Left ventricle myocardium inferior (tissue), 1 donor: ENCODE measurements around the gene GATAD2A. TPM values are rescaled to one million over a fixed set of nuclear protein-coding genes. Genes with fewer than 3 reads are reported as not detected.

Source experiments
- DNase-seq: peaks from one replicate; pipeline ENCODE4 v3.0.0-alpha.2; 2020
- H3K27ac ChIP-seq: fragments of 200-600 bp; replicated peaks from 2 replicates; pipeline ENCODE4 v1.8.0; 2021
- H3K27me3 ChIP-seq: fragments of 200-600 bp; 2 replicates; pipeline ENCODE4 v1.8.0; 2021; ENCODE audit warnings: low read depth
- H3K36me3 ChIP-seq: fragments of 200-600 bp; 2 replicates; pipeline ENCODE4 v1.8.0; 2021
- H3K4me1 ChIP-seq: fragments of 200-600 bp; 2 replicates; pipeline ENCODE4 v1.8.0; 2021
- H3K4me3 ChIP-seq: fragments of 200-600 bp; 2 replicates; pipeline ENCODE4 v1.8.0; 2021; ENCODE audit warnings: mild to moderate bottlenecking, moderate library complexity
- H3K9me3 ChIP-seq: fragments of 200-600 bp; replicated peaks from 2 replicates; pipeline ENCODE4 v1.8.0; 2021
- intact Hi-C: fragments of 100-400 bp; cut with micrococcal nuclease; formaldehyde crosslinking; loops from one replicate; pipeline ENCODE4 v1.11.0; 2022
- total RNA-seq: library from RNA; stranded (reverse); fragmentation: NEBNext Ultra II Directional; extraction: Animal tissue kit (Norgen Biotek cat#: 25700); gene quantifications from one replicate; pipeline ENCODE4 v1.2.1, GENCODE V29; 2021
- TF ChIP-seq, protein P1 (sequence below): fragments of 200-600 bp; IDR thresholded peaks from 2 replicates; pipeline ENCODE4 v1.8.0; 2021; ENCODE audit warnings: antibody characterized with exemption, mild to moderate bottlenecking, borderline replicate concordance
- donor health status: DM: no; HTN: yes; CAD: no; lungs with severe emphysema.

Gene GATAD2A
- total RNA-seq, 1 donor from 2014 or later = 24.1 TPM

GRCh38 chr19:19362075-19362474 is 43.4 kb upstream of the GATAD2A start:
- H3K27ac ChIP-seq = no peak overlapping the region
- peaks cover 7% of the 10 kb centered on the region for H3K36me3 ChIP-seq
- H3K4me3 ChIP-seq = no peak overlapping the region
- intact Hi-C loops = loop anchor here (5.0 kb wide), 1 partner anchor 130 kb away; no protein-coding TSS in a partner anchor
- H3K9me3 ChIP-seq = no peaks in the 10 kb centered on the region
- TF ChIP-seq, protein P1, sequence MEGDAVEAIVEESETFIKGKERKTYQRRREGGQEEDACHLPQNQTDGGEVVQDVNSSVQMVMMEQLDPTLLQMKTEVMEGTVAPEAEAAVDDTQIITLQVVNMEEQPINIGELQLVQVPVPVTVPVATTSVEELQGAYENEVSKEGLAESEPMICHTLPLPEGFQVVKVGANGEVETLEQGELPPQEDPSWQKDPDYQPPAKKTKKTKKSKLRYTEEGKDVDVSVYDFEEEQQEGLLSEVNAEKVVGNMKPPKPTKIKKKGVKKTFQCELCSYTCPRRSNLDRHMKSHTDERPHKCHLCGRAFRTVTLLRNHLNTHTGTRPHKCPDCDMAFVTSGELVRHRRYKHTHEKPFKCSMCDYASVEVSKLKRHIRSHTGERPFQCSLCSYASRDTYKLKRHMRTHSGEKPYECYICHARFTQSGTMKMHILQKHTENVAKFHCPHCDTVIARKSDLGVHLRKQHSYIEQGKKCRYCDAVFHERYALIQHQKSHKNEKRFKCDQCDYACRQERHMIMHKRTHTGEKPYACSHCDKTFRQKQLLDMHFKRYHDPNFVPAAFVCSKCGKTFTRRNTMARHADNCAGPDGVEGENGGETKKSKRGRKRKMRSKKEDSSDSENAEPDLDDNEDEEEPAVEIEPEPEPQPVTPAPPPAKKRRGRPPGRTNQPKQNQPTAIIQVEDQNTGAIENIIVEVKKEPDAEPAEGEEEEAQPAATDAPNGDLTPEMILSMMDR = no peak
- DNase-seq = no peak
- no peaks in the 10 kb centered on the region for H3K27me3 ChIP-seq
- H3K4me1 ChIP-seq = peaks cover 30% of the 10 kb centered on the region

DNA sequence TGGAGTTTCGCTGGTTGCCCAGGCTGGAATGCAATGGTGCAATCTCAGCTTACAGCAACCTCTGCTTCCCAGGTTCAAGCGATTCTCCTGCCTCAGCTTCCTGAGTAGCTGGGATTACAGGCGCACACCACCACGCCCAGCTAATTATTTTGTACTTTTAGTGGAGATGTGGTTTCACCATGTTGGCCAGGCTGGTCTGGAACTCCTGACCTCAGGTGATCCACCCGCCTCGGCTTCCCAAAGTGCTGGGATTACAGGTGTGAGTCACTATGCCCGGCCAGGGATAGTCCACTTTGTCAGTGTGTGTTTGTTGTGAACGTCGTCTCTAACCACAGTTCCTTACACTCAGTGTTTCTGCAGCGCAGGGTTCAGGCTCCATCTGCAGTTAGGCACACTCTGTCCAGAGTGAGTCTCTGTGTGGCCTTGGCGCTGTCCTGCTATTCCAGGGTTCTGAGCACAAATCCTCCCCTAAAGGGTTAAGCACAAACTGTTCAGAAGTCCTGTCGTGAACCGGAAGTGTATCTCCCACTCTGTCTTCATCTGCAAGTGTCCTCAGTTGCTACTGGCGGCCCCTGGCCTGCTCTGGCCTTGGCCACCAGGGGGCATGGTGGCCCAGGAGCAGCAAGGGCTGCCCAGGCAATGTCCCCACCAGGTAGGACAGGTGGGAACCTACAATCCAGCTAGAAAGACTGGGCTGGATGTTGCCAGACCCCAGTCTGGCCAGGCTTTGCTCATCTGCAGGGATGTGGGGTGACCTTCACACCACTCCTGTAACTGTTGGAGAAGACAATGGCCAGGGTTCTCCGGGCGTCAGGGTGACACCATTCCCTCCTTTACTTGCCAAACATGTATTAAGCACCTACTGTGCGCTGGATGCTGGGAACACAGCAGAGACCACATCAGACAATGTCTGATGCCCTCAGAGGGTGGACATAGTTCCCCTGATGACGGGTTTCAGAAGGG is 38.8 kb upstream of the GATAD2A start:
- TF ChIP-seq, protein P1 = peak; percentile 97
- Histone ChIP-seq H3K36me3 (no peaks in the 10 kb centered on the region), H3K4me1 (peaks cover 23% of the 10 kb centered on the region), H3K4me3 (no peak overlapping the region), H3K9me3 (no peaks in the 10 kb centered on the region), H3K27ac (no peak overlapping the region), H3K27me3 (no peaks in the 10 kb centered on the region)
- peak; percentile 58 for DNase-seq
- intact Hi-C loops = no loop called here

DNA sequence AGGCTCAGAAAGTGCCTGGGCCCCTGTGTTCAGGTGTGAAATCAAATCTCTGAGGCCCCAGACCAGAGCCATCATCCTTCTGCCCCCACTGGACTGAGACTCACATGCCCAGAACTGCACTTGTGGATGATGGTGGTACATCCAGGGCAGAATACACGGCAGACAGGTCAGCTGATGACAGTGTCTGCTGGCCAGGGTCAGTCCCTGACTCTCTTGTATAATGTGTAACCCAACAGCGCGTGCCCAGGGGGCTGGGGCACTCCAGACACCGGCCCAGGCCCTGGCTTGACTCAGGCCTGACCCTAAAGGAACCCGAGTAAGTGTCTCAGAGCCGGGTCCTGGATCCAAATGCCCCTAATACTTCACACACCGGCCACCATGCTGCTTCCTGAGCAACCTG is 37.4 kb upstream of the GATAD2A start:
- TF ChIP-seq, protein P1 = no peak
- intact Hi-C loops = no loop called here
- DNase-seq = no peak

DNA sequence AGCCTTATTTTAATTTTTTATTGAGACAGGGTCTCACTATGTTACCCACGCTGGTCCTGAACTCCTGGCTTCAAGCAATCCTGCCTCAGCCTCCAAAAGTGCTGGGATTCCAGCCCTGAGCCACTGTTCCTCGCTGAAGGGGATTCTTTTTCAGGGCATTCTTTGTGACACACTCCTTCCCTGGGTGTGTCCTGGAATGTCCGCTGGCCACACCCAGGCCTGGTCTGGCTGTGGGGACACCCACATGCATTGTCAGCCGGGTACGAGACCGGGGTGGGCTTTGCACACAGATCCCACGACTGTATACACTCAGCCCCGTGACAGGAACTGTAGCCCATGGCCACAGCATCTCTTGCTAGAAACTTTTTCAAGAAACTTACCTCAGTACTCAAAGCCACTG is 34.4 kb upstream of the GATAD2A start:
- Histone ChIP-seq H3K4me3 (no peak overlapping the region), H3K27ac (peak overlapping the region; percentile 66), H3K4me1 (peaks cover 30% of the 10 kb centered on the region), H3K36me3 (no peaks in the 10 kb centered on the region), H3K27me3 (no peaks in the 10 kb centered on the region), H3K9me3 (no peaks in the 10 kb centered on the region)
- no peak for DNase-seq
- intact Hi-C loops = no loop called here
- TF ChIP-seq, protein P1 = no peak

More for the DNA sequence above, 37.4 kb upstream of the GATAD2A start:
- no peaks in the 10 kb centered on the region for H3K9me3 ChIP-seq
- H3K27me3 ChIP-seq = no peaks in the 10 kb centered on the region
- peaks cover 32% of the 10 kb centered on the region for H3K4me1 ChIP-seq
- H3K27ac ChIP-seq = no peak overlapping the region
- H3K4me3 ChIP-seq = no peak overlapping the region
- no peaks in the 10 kb centered on the region for H3K36me3 ChIP-seq

GRCh38 chr19:19372656-19373416 is 32.6 kb upstream of the GATAD2A start:
- TF ChIP-seq, protein P1 = no peak
- no peaks in the 10 kb centered on the region for H3K27me3 ChIP-seq
- intact Hi-C loops = no loop called here
- H3K4me3 ChIP-seq = peak overlapping the region; percentile 35
- no peaks in the 10 kb centered on the region for H3K9me3 ChIP-seq
- H3K36me3 ChIP-seq = no peaks in the 10 kb centered on the region
- H3K27ac ChIP-seq = peak overlapping the region; percentile 87
- DNase-seq = peak; percentile 66
- peaks cover 32% of the 10 kb centered on the region for H3K4me1 ChIP-seq
